NK-92 treated with Interleukin-12 subunit alpha and Interleukin-12 subunit beta, amount 100 ng/mL, for 24 hours (cell line): ENCODE measurements around the gene DNASE2B.

Experiments
- DNase-seq: peaks from one replicate; lab custom pipeline; 2025; lab: John Stamatoyannopoulos, UW

Gene DNASE2B

GRCh38 chr1:84374991-84375696 is 23.1 kb upstream of the DNASE2B start:
- DNase-seq, result no peak

- no peak for DNase-seq
Observed at GRCh38 chr1:84376000-84376910, 22.0 kb upstream of the DNASE2B start.

GRCh38 chr1:84377480-84378095 is 20.7 kb upstream of the DNASE2B start:
- no peak for DNase-seq

- DNase-seq, result no peak
Observed at GRCh38 chr1:84379138-84379916, 19.0 kb upstream of the DNASE2B start.

- DNase-seq, result no peak
Observed at GRCh38 chr1:84379917-84380180, 18.4 kb upstream of the DNASE2B start.

DNA sequence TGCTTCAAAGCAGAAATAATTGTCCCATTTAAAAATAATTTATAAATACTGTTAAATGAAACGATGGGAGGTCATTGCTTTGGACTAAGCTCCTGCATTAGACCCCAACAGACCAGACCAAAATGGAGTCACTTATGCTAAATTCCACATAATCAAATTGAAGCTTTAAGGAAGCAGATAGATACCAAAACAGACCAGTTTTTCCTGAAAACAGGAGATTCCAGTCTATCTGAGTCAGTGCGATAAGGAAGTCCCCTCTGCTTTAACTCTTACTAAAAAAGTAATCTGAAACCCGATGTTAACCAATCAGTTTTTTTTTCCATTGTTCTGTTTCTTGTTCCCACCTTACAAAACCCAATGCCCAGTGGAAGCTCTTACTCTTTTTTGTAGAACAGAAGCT is 16.2 kb upstream of the DNASE2B start:
- no peak for DNase-seq

DNA sequence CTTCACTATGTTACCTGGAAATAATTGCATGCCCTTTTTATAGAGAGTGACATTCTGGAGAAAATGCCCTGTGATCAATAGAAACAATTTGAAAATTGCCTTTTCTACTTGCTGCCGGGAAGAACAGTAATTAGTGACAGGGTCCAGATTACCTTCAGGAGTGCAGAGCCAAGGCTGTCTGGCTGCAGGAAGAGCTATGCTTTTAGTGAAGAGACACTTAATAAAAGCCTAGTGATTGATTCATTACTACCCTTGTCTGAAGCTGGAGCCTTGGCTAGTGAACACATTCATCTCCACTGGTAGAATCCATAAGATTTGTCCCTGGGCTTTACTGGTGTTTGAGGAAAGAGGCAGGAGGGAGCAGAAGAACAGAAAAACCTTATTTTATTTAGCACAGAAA is 12.9 kb upstream of the DNASE2B start:
- DNase-seq, result no peak

- DNase-seq, result no peak
Observed at GRCh38 chr1:84386716-84387479, 11.4 kb upstream of the DNASE2B start.

- no peak for DNase-seq
Observed at GRCh38 chr1:84387480-84388163, 10.7 kb upstream of the DNASE2B start.

DNA sequence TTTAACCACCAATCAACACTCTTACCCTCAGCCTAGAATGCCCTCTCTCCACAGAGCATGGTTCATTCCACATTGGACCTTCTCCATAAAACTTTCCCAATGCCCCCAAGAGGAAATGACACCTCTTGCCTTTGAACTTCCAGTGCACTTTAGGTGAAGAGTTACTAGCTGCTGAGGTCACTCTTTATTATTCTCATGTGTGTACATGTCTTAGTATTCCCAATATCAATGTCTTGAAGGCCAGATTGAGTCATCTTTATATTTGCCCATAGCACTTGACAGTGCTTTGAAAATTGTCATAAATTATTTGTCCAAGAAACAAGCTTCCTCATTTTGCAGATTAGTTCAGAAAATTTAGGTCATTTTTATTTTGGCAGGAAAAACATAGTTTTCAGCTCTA is 8.1 kb upstream of the DNASE2B start:
- DNase-seq, result no peak

DNA sequence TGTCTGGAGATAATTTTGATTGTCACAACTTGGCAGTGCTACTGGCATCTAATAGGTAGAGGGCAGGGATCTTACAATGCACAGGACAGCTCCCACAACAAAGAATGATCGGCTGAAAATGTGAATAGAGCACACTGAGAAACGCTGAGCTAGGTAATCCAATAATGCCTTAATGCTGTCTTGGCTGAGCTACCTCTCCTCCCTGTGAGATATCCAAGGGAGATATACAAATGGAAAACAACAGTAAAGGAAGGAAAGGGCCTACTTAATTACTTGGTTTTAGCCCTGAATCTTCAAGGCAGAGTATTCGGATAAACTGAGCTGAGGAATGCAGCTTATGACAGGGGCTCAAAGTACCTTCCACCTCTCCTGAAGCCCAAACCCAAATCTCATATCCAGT is 2.9 kb downstream of the DNASE2B start:
- DNase-seq, result no peak

DNA sequence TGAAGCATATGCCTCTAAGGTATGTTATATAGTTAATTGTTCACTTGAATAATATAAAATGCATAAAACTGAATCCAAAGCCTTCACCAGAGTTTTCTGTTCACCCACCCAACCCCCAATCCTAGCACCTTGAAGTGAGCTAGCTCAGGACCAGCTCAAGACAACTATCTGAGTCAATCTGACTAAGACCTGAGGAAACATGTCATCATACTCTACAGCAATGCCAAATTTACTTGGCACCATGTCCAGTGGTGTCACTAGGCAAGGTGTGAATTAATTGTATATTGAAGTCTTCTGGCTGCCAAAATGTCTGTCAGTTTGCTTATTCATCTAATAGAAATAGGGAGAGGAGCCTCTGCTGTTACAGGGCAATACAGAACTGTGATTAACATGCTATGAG is 3.8 kb downstream of the DNASE2B start:
- DNase-seq, result no peak

DNA sequence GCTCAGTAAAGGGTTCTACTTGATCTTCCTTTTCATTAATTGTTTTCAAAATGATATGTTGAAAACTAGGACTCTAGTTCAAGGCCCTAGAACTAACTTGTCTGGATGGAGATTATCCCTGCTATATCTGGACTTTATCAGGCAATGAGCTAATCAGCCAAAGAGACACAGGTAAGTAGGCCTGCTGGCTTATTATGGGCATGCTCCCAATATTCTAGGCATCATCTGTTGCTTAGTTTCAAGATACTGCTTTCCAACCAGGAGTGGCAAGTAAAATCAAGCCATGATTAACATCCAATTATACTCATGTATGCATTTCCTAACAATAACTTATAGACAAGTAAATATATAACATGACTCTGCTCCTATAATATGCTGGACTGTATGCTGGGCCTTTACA is 4.2 kb downstream of the DNASE2B start:
- DNase-seq, result no peak

GRCh38 chr1:84403347-84403746 is 5.1 kb downstream of the DNASE2B start:
- no peak for DNase-seq

GRCh38 chr1:84406346-84406861 is 8.1 kb downstream of the DNASE2B start:
- DNase-seq, result no peak

DNA sequence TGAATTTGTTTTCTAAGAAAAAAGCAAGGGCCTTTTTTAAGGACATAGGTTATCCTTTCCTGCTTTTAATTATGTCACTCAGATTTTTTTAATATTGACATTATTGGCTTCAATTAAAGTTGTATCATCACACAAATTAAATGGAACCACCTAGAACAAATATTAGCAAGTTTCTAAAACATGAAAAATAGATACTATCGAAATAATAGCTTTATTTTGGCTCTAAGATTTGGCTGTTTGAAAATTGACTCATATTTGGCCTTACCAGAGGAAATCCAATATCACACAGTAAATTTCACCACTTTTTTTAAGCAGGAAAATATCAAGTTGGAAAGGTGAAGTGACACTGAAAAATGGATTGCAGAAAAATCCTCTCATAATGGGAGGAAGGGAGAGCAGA is 9.2 kb downstream of the DNASE2B start:
- DNase-seq, result no peak

DNA sequence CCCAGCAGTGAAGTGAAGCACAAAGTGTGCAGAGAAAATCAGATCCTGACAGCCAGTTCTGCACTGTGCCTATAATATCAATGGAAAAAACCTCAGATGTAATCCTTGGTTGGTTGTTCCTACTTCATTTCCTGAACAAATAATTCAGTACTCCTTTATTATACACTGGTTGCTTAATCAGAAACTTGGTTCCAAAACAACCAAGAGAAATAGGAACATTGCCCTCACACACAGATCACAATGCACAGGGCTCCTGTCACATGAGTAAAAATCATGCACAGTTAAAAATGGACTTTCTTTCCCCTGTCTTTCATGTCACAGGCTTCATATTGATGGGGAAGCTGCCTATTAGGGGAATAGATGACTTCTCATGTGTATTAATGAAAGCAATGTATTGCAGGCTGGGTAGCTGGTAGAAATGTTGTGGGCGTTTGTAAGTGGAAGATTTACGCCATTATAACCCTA is 9.7 kb downstream of the DNASE2B start:
- DNase-seq, result no peak

GRCh38 chr1:84409888-84410287 is 11.6 kb downstream of the DNASE2B start:
- DNase-seq, result no peak

- DNase-seq, result no peak
Observed at GRCh38 chr1:84410328-84411095, 12.2 kb downstream of the DNASE2B start.
